ENCODE data around the gene GGCX. TPM values are rescaled to one million over a fixed set of nuclear protein-coding genes. Genes with fewer than 3 reads are reported as not detected.
A peak's percentile ranks its signal among the peaks of the same experiment; 100 is the strongest.

Gene GGCX
- total and polyA plus RNA-seq, 9 of the 15 experiments (the other 6 are each of a cell fraction or from before 2014, with no cell fraction given) = 14.4 to 47.1 (median 28.1) TPM

DNA sequence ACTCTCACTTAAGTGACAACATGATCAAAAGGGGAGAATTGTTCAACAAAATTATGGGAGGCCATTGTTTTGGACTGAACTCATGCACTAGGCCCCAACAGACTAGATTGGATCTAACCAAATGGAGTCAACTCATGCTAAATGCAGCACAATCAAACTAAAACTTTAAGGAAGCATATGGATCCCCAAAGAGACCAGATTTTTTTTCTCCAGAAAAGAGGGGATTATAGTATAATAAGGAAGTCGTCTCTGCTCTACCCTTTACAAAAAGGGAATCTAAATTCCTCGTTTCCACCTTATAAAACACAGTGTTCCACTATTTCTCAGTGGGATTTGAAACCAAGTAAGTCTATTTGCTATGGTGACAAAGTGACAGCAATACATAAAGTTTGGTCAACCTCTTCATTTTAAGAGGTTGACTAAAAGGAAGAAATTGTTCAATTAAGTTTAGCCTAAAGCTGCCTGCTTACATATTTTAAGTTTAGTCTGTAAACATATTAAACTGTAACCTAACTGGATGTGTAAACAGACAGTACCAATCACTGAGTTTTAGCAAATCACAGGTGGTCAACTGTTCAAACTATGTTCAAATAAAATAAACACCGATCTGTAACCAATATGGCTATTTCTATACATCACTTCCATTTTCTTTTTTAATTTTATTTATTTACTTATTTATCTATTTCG is 63.2 kb downstream of the GGCX start (continued):
- TF ChIP-seq BRCA1 (IDR thresholded peaks at IDR 0.05) = no peak
- no peak for TF ChIP-seq BRCA1 (CRISPR knock-in tag; IDR thresholded peaks at IDR 0.05)
- TF ChIP-seq, protein P1, sequence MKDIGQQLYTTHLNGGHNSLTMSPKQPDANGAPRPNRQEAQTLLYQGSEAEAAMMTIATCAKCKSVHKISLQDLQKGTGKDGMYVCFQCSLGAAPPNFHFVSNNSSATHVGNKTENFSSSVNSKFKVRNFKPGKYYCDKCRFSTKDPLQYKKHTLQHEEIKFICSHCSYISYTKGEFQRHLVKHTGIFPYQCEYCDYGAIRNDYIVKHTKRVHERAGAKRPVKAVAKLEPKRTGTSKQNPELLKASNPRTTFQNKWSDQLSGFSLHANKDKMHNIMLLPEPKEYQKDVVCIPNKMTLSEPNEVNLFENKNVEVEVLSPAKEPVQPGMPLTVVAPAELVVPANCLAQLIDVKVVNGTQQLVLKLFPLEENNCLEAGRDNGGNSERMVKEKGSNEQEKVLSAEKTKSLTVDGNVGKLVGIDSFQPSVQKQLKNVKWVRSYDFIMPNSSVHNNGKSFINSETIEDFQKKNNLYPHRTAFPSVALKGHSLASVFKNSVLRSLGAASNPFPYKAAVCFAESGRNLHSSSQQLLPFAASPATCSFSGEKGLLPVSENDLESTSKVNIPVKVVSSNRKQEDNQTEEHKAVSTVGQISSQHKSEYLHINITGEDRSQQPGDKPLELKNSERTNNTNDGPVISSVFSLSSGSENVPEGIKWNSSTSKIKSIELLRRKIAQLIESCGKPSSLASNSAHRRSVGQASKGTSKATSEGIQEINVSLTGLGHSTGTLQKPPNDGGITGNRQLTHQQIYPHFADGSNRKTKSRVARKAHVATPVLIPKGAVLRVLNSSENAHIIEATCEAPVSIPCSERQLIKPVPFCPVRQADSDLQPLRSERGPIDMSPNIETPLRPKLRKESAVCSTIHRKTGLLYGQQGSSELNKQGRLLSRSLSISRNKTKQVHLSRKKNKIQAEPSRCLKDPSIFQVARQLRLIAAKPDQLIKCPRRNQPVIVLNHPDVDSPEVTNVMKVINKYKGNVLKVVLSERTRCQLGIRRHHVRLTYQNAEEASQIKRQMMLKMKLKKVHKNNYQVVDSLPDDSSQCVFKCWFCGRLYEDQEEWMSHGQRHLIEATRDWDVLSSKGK (CRISPR knock-in tag; IDR thresholded peaks at IDR 0.05) = no peak
- 0 out of 2 replicates have a peak, but pooled peaks have one; percentile 30 for TF ChIP-seq GATAD2A (IDR thresholded peaks at IDR 0.05)
- TF ChIP-seq STAT5A (IDR thresholded peaks at IDR 0.05; ENCODE audit: borderline replicate concordance, low read length) = no peak
- peak; percentile 83 for TF ChIP-seq ZNF354B (CRISPR knock-in tag; IDR thresholded peaks at IDR 0.05)
- no peak for TF ChIP-seq NR2C1 (IDR thresholded peaks at IDR 0.05)
- TF ChIP-seq NR2C1 (tag; IDR thresholded peaks at IDR 0.05) = peak; percentile 89
- TF ChIP-seq ZNF589 (CRISPR knock-in tag; IDR thresholded peaks at IDR 0.05; ENCODE audit: low read depth) = peak; percentile 95
- TF ChIP-seq, protein P2, sequence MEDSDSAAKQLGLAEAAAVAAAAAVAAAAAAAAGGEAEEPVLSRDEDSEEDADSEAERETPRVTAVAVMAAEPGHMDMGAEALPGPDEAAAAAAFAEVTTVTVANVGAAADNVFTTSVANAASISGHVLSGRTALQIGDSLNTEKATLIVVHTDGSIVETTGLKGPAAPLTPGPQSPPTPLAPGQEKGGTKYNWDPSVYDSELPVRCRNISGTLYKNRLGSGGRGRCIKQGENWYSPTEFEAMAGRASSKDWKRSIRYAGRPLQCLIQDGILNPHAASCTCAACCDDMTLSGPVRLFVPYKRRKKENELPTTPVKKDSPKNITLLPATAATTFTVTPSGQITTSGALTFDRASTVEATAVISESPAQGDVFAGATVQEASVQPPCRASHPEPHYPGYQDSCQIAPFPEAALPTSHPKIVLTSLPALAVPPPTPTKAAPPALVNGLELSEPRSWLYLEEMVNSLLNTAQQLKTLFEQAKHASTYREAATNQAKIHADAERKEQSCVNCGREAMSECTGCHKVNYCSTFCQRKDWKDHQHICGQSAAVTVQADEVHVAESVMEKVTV (CRISPR knock-in tag; IDR thresholded peaks at IDR 0.05) = no peak
- TF ChIP-seq ZNF197 (CRISPR knock-in tag; IDR thresholded peaks at IDR 0.05; ENCODE audit: low read depth) = peak; percentile 60; the same call in 1 of the 2 replicates
- peak; percentile 91 for TF ChIP-seq HIVEP1 (CRISPR knock-in tag; IDR thresholded peaks at IDR 0.05)
- peak; percentile 90; the same call in 1 of the 2 replicates for TF ChIP-seq ZNF583 (CRISPR knock-in tag; IDR thresholded peaks at IDR 0.05)
- no peak for TF ChIP-seq ZFP1 (CRISPR knock-in tag; IDR thresholded peaks at IDR 0.05)
- TF ChIP-seq NR2C2 (CRISPR knock-in tag; IDR thresholded peaks at IDR 0.05) = no peak
- TF ChIP-seq NR2C2 (tag; IDR thresholded peaks at IDR 0.05) = peak; percentile 70; the same call in 1 of the 2 replicates
- TF ChIP-seq CBX8 (IDR thresholded peaks at IDR 0.05; ENCODE audit: borderline replicate concordance, extremely low read depth, low read depth, low read length, poor library complexity, severe bottlenecking) = no peak
- TF ChIP-seq MECOM (CRISPR knock-in tag; IDR thresholded peaks at IDR 0.05) = peak; percentile 86
- TF ChIP-seq ZNF561 (CRISPR knock-in tag; conservative IDR thresholded peaks at IDR 0.05) = no peak
- peak; percentile 90 for TF ChIP-seq PTRF (tag; IDR thresholded peaks at IDR 0.05)
- peak; percentile 86 for TF ChIP-seq BACH1 (tag; IDR thresholded peaks at IDR 0.05)
- TF ChIP-seq, protein P3, sequence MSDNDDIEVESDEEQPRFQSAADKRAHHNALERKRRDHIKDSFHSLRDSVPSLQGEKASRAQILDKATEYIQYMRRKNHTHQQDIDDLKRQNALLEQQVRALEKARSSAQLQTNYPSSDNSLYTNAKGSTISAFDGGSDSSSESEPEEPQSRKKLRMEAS (CRISPR knock-in tag; IDR thresholded peaks at IDR 0.05) = no peak
- TF ChIP-seq FOXM1 (IDR thresholded peaks at IDR 0.05; ENCODE audit: low read depth) = no peak
- no peak for TF ChIP-seq FOXM1 (CRISPR knock-in tag; IDR thresholded peaks at IDR 0.05; ENCODE audit: low read depth)
- no peak for TF ChIP-seq NR4A1 (CRISPR knock-in tag; IDR thresholded peaks at IDR 0.05)
- TF ChIP-seq NR4A1 (tag; IDR thresholded peaks at IDR 0.05) = peak; percentile 98
- no peak for TF ChIP-seq CAMTA2 (CRISPR knock-in tag; conservative IDR thresholded peaks at IDR 0.05)

Data from K562 (cell line).